Suprapubic skin (tissue), 4 donors: ENCODE measurements around the gene TAC3.

Source experiments
- CTCF ChIP-seq, 2 donors: fragments of 200-600 bp in 1 of 2; fragments of 450-650 bp in 1 of 2; sonication (generic) in 1 of 2; IDR thresholded peaks; one replicate each; pipeline ENCODE4 v1.5.1; 2016 to 2019; ENCODE audit warnings: antibody characterized with exemption in 2 of 2, mild to moderate bottlenecking in 1 of 2, moderate library complexity in 1 of 2
- EP300 ChIP-seq: sonication (generic); formaldehyde crosslinking; IDR thresholded peaks from one replicate; pipeline ENCODE4 v1.6.1; 2017; ENCODE audit warnings: antibody characterized with exemption
- POLR2A ChIP-seq, 2 donors: fragments of 450-650 bp; IDR thresholded peaks; one replicate each; pipeline ENCODE4 v1.6.1; 2017; ENCODE audit warnings: antibody characterized with exemption in 2 of 2, mild to moderate bottlenecking in 2 of 2, moderate library complexity in 2 of 2
- POLR2AphosphoS5 ChIP-seq, 3 donors: sonication (generic); formaldehyde crosslinking; IDR thresholded peaks; one replicate each; pipeline ENCODE4 v1.6.1; 2017; ENCODE audit warnings: antibody characterized with exemption in 3 of 3

GRCh38 chr12:56978397-56979138, 37.8 kb downstream of the TAC3 start:
- TF ChIP-seq POLR2A (IDR thresholded peaks at IDR 0.05) (no peak), CTCF (IDR thresholded peaks at IDR 0.05) (no peak), POLR2AphosphoS5 (IDR thresholded peaks at IDR 0.05) (no peak), EP300 (no peak)
